ENCODE results near the gene THEM4.

GRCh38 chr1:151892190-151892589 is 17.1 kb downstream of the THEM4 start:
- no peak for TF ChIP-seq POLR2A (IDR thresholded peaks at IDR 0.05)
- TF ChIP-seq, protein P1, sequence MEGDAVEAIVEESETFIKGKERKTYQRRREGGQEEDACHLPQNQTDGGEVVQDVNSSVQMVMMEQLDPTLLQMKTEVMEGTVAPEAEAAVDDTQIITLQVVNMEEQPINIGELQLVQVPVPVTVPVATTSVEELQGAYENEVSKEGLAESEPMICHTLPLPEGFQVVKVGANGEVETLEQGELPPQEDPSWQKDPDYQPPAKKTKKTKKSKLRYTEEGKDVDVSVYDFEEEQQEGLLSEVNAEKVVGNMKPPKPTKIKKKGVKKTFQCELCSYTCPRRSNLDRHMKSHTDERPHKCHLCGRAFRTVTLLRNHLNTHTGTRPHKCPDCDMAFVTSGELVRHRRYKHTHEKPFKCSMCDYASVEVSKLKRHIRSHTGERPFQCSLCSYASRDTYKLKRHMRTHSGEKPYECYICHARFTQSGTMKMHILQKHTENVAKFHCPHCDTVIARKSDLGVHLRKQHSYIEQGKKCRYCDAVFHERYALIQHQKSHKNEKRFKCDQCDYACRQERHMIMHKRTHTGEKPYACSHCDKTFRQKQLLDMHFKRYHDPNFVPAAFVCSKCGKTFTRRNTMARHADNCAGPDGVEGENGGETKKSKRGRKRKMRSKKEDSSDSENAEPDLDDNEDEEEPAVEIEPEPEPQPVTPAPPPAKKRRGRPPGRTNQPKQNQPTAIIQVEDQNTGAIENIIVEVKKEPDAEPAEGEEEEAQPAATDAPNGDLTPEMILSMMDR (IDR thresholded peaks at IDR 0.05) = no peak

Measured in Peyer's patch (tissue), 4 donors.